CD4-positive, alpha-beta T cell treated with Interferon alpha-2 for 1 hour (primary cell): ENCODE measurements around the gene ANKRD31.
"Not testable (repeated sequence)": the region's sequence is repeated elsewhere in the genome, so short reads cannot be mapped to it uniquely, and the experiment has no call there.

Source experiments
- DNase-seq, 2 donors: peaks; one replicate each; pipeline ENCODE4 v3.0.0-alpha.2; 2020 to 2022

The ANKRD31 gene

GRCh38 chr5:75214928-75215327 lies 21.8 kb downstream of the ANKRD31 start:
- DNase-seq, result no peak

- DNase-seq, result no peak
These were observed 22.3 kb downstream of the ANKRD31 start for GRCh38 chr5:75214409-75214808.

- no peak for DNase-seq
These were observed 33.1 kb downstream of the ANKRD31 start for GRCh38 chr5:75203604-75204003.

- no peak for DNase-seq
These were observed 33.7 kb downstream of the ANKRD31 start for GRCh38 chr5:75202935-75203334.

GRCh38 chr5:75200776-75201175 lies 35.9 kb downstream of the ANKRD31 start:
- no peak for DNase-seq

GRCh38 chr5:75199946-75200345 lies 36.7 kb downstream of the ANKRD31 start:
- no peak for DNase-seq

GRCh38 chr5:75199071-75199470 lies 37.6 kb downstream of the ANKRD31 start:
- no peak for DNase-seq

- no peak for DNase-seq
These were observed 38.9 kb downstream of the ANKRD31 start for GRCh38 chr5:75197745-75198144.

GRCh38 chr5:75192804-75193203 lies 43.9 kb downstream of the ANKRD31 start:
- DNase-seq, result no peak

GRCh38 chr5:75192264-75192663 lies 44.4 kb downstream of the ANKRD31 start:
- DNase-seq, result no peak

GRCh38 chr5:75190227-75190626 lies 46.5 kb downstream of the ANKRD31 start:
- DNase-seq, result no peak

GRCh38 chr5:75189353-75189752 lies 47.3 kb downstream of the ANKRD31 start:
- DNase-seq, result no peak

- no peak for DNase-seq
These were observed 50.9 kb downstream of the ANKRD31 start for GRCh38 chr5:75185763-75186162.

- not testable (repeated sequence) for DNase-seq
These were observed 60.7 kb downstream of the ANKRD31 start for GRCh38 chr5:75176009-75176408.

- not testable (repeated sequence) for DNase-seq
These were observed 61.8 kb downstream of the ANKRD31 start for GRCh38 chr5:75174872-75175271.

GRCh38 chr5:75169516-75169915 lies 67.2 kb downstream of the ANKRD31 start:
- no peak for DNase-seq

GRCh38 chr5:75168026-75168735 lies 68.5 kb downstream of the ANKRD31 start:
- no peak for DNase-seq

GRCh38 chr5:75167345-75167744 lies 69.3 kb downstream of the ANKRD31 start:
- no peak for DNase-seq

GRCh38 chr5:75161508-75161907 lies 75.2 kb downstream of the ANKRD31 start:
- not testable (repeated sequence) for DNase-seq

GRCh38 chr5:75156585-75156984 lies 80.1 kb downstream of the ANKRD31 start:
- DNase-seq, result no peak

GRCh38 chr5:75152860-75153259 lies 83.8 kb downstream of the ANKRD31 start:
- DNase-seq, result no peak

GRCh38 chr5:75148051-75148450 lies 88.6 kb downstream of the ANKRD31 start:
- no peak for DNase-seq

GRCh38 chr5:75142566-75143136 lies 94.0 kb downstream of the ANKRD31 start:
- no peak for DNase-seq

- no peak for DNase-seq
These were observed 96.4 kb downstream of the ANKRD31 start for GRCh38 chr5:75140277-75140676.

- DNase-seq, result no peak
These were observed 98.0 kb downstream of the ANKRD31 start for GRCh38 chr5:75138689-75139088.
